ENCODE measurements around the gene SPEG.

GRCh38 chr2:219536967-219537366 is 102.3 kb downstream of the SPEG start:
- TF ChIP-seq, protein P1, sequence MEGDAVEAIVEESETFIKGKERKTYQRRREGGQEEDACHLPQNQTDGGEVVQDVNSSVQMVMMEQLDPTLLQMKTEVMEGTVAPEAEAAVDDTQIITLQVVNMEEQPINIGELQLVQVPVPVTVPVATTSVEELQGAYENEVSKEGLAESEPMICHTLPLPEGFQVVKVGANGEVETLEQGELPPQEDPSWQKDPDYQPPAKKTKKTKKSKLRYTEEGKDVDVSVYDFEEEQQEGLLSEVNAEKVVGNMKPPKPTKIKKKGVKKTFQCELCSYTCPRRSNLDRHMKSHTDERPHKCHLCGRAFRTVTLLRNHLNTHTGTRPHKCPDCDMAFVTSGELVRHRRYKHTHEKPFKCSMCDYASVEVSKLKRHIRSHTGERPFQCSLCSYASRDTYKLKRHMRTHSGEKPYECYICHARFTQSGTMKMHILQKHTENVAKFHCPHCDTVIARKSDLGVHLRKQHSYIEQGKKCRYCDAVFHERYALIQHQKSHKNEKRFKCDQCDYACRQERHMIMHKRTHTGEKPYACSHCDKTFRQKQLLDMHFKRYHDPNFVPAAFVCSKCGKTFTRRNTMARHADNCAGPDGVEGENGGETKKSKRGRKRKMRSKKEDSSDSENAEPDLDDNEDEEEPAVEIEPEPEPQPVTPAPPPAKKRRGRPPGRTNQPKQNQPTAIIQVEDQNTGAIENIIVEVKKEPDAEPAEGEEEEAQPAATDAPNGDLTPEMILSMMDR (IDR thresholded peaks at IDR 0.05) = no peak
- TF ChIP-seq POLR2A (IDR thresholded peaks at IDR 0.05) (no peak), EP300 (IDR thresholded peaks at IDR 0.05) (no peak)

Measured in sigmoid colon (tissue), 4 donors.